ENCODE measurements around the gene OSBPL2. TPM values are rescaled to one million over a fixed set of nuclear protein-coding genes. Genes with fewer than 3 reads are reported as not detected.

OSBPL2 gene
- total RNA-seq = 10 to 100 TPM; 48.4 to 65.1 (median 55.8) TPM

DNA sequence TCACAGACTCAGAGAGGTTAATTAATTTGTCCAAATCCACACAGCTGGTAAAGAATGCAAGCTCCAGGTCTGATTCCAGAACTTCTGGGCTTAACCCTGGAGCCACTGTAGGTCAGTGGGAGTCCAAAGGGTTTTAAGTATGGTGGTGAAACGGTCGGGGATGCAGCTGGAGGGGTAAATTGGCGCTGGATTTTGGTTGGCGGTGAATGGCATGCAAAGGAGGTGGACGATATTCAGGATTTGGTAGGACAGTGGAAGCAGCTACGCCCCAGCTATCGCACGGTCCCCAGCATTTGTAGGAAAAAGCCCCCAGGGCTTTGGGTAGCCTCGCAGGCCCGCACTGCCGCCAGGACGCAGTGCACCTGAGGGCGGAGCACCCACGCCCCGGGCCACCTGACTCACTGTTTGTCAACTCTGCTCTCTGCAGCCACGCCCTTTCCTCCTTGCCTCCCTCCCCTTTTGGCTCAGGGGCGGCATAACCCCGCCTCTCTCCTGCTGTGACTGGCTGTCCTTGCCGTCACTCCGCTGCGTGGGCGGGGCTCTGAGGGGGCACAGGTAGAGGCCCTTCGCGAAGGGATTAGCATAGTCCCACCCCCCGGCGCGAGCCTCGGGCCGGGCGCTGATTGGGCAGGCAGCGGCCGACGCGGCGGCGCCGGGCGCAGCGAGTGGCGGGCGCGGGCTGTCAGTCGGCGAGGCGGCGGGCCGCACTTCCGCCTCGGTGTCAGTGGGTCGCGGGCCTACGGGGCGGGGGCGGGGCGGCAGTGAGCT is at the start of gene OSBPL2:
OSBPL2 (plus strand) TSS at position 721 of the 768 bp plus-strand sequence. CDS start 17,664 bp downstream, outside the sequence.
- H3K27ac ChIP-seq = peak within 1 kb of the TSS; percentile 90 to 99 (median 97)
- H3K27me3 ChIP-seq = peaks cover 0 to 14% (median 0%) of the 10 kb centered on the region in 4 donors
- H3K4me3 ChIP-seq = peak within 1 kb of the TSS; percentile 80 to 91 (median 90)
- peak; percentile 96 for DNase-seq
- TF ChIP-seq, protein P1, sequence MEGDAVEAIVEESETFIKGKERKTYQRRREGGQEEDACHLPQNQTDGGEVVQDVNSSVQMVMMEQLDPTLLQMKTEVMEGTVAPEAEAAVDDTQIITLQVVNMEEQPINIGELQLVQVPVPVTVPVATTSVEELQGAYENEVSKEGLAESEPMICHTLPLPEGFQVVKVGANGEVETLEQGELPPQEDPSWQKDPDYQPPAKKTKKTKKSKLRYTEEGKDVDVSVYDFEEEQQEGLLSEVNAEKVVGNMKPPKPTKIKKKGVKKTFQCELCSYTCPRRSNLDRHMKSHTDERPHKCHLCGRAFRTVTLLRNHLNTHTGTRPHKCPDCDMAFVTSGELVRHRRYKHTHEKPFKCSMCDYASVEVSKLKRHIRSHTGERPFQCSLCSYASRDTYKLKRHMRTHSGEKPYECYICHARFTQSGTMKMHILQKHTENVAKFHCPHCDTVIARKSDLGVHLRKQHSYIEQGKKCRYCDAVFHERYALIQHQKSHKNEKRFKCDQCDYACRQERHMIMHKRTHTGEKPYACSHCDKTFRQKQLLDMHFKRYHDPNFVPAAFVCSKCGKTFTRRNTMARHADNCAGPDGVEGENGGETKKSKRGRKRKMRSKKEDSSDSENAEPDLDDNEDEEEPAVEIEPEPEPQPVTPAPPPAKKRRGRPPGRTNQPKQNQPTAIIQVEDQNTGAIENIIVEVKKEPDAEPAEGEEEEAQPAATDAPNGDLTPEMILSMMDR (IDR thresholded peaks at IDR 0.05) = no peak
- peak in 1 of 4 donors; percentile 78 for TF ChIP-seq POLR2A (IDR thresholded peaks at IDR 0.05)
- intact Hi-C loops (cut with DNase I) = no loop called here
- no peaks in the 10 kb centered on the region for H3K9me3 ChIP-seq
- WGBS, 2 donors = 0 to 3% methylated on average over 2 to 10 of the region's 55 CpGs
- peaks cover 0 to 11% (median 0%) of the 10 kb centered on the region in 3 donors for H3K36me3 ChIP-seq
- peaks cover 40 to 68% (median 46%) of the 10 kb centered on the region in 3 donors for H3K4me1 ChIP-seq

- H3K36me3 ChIP-seq = peaks cover 2 to 69% (median 9%) of the 10 kb centered on the region in 3 donors
- no peaks in the 10 kb centered on the region for H3K9me3 ChIP-seq
- peaks cover 0 to 16% (median 2%) of the 10 kb centered on the region in 3 donors for H3K4me1 ChIP-seq
- no peak overlapping the region for H3K4me3 ChIP-seq
- TF ChIP-seq, protein P1 (IDR thresholded peaks at IDR 0.05) = no peak
- H3K27me3 ChIP-seq = no peaks in the 10 kb centered on the region
- H3K27ac ChIP-seq = no peak overlapping the region
- 84 to 85% methylated on average over 19 to 23 of the region's 25 CpGs for WGBS, 2 donors
- intact Hi-C loops (cut with DNase I) = no loop called here
- no peak for DNase-seq
Measured at GRCh38 chr20:62190639-62191411, 47.5 kb upstream of the OSBPL2 start.

- intact Hi-C loops (cut with DNase I) = no loop called here
- WGBS, 2 donors = 81 to 100% methylated on average over 3 to 12 of the region's 14 CpGs
- Histone ChIP-seq H3K9me3 (no peaks in the 10 kb centered on the region), H3K36me3 (peaks cover 2 to 80% (median 9%) of the 10 kb centered on the region in 3 donors), H3K27me3 (no peaks in the 10 kb centered on the region), H3K4me3 (no peak overlapping the region), H3K27ac (no peak overlapping the region), H3K4me1 (peaks cover 0 to 10% (median under 1%) of the 10 kb centered on the region in 3 donors)
- no peak for DNase-seq
- TF ChIP-seq, protein P1 (IDR thresholded peaks at IDR 0.05) = no peak
- TF ChIP-seq POLR2A (IDR thresholded peaks at IDR 0.05) = no peak
Measured at GRCh38 chr20:62191781-62192559, 46.4 kb upstream of the OSBPL2 start.

- 82 to 93% methylated on average over 3 to 8 of the region's 10 CpGs for WGBS, 2 donors
Measured at GRCh38 chr20:62192635-62193034, 45.7 kb upstream of the OSBPL2 start.

More at GRCh38 chr20:62192635-62193034, 45.7 kb upstream of the OSBPL2 start:
- Histone ChIP-seq H3K27me3 (no peaks in the 10 kb centered on the region), H3K4me3 (no peak overlapping the region), H3K27ac (no peak overlapping the region), H3K9me3 (no peaks in the 10 kb centered on the region), H3K4me1 (peaks cover 0 to 4% (median 0%) of the 10 kb centered on the region in 3 donors), H3K36me3 (peaks cover 7 to 87% (median 10%) of the 10 kb centered on the region in 3 donors)
- no peak for TF ChIP-seq POLR2A (IDR thresholded peaks at IDR 0.05)
- TF ChIP-seq, protein P1 (IDR thresholded peaks at IDR 0.05) = no peak
- intact Hi-C loops (cut with DNase I) = no loop called here
- no peak for DNase-seq

Measured in esophagus squamous epithelium (tissue), 5 donors.